ENCODE results near the gene DPEP2.
"Not testable (repeated sequence)": the region's sequence is repeated elsewhere in the genome, so short reads cannot be mapped to it uniquely, and the experiment has no call there.

The DPEP2 gene

DNA sequence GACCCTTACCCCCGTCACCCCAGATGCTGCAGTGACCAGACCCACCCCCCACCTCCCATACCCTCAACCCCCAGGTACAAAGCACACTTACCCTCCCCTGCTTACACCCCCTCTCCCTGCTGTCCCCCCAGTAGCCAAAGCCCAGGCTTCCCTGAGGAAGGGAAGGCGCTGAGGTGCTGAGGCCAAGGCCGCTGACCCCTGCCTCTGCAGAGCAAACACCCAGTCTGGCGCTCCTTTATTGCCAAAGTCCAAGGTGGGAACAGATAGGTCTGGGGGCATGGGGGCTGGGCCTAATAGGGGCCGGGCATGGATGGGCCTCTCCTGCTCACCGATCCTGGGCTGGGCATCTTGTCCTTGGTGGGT lies 56.0 kb downstream of the DPEP2 start:
- H3K4me1 Mint-ChIP-seq (ENCODE audit: low read depth): peaks cover 25% of the 10 kb centered on the region
- H3K4me3 Mint-ChIP-seq: no peak overlapping the region
- H3K27ac Mint-ChIP-seq: no peak overlapping the region
- no peaks in the 10 kb centered on the region for H3K9me3 Mint-ChIP-seq
- H3K27me3 Mint-ChIP-seq: no peaks in the 10 kb centered on the region
- no peaks in the 10 kb centered on the region for H3K36me3 Mint-ChIP-seq (ENCODE audit: low read depth)

GRCh38 chr16:67942510-67943255 lies 56.6 kb downstream of the DPEP2 start:
- Mint-ChIP-seq H3K4me3 (no peak overlapping the region), H3K4me1 (ENCODE audit: low read depth) (peaks cover 25% of the 10 kb centered on the region), H3K27me3 (no peaks in the 10 kb centered on the region), H3K27ac (no peak overlapping the region), H3K9me3 (no peaks in the 10 kb centered on the region), H3K36me3 (ENCODE audit: low read depth) (no peaks in the 10 kb centered on the region)

GRCh38 chr16:67942200-67942509 lies 57.1 kb downstream of the DPEP2 start:
- Mint-ChIP-seq H3K9me3 (no peaks in the 10 kb centered on the region), H3K36me3 (ENCODE audit: low read depth) (no peaks in the 10 kb centered on the region), H3K4me1 (ENCODE audit: low read depth) (peaks cover 29% of the 10 kb centered on the region), H3K27me3 (no peaks in the 10 kb centered on the region), H3K27ac (no peak overlapping the region), H3K4me3 (no peak overlapping the region)

GRCh38 chr16:67941469-67942199 lies 57.6 kb downstream of the DPEP2 start:
- H3K27me3 Mint-ChIP-seq: no peaks in the 10 kb centered on the region
- no peaks in the 10 kb centered on the region for H3K9me3 Mint-ChIP-seq
- no peak overlapping the region for H3K27ac Mint-ChIP-seq
- H3K4me3 Mint-ChIP-seq: no peak overlapping the region
- peaks cover 33% of the 10 kb centered on the region for H3K4me1 Mint-ChIP-seq (ENCODE audit: low read depth)
- no peaks in the 10 kb centered on the region for H3K36me3 Mint-ChIP-seq (ENCODE audit: low read depth)

DNA sequence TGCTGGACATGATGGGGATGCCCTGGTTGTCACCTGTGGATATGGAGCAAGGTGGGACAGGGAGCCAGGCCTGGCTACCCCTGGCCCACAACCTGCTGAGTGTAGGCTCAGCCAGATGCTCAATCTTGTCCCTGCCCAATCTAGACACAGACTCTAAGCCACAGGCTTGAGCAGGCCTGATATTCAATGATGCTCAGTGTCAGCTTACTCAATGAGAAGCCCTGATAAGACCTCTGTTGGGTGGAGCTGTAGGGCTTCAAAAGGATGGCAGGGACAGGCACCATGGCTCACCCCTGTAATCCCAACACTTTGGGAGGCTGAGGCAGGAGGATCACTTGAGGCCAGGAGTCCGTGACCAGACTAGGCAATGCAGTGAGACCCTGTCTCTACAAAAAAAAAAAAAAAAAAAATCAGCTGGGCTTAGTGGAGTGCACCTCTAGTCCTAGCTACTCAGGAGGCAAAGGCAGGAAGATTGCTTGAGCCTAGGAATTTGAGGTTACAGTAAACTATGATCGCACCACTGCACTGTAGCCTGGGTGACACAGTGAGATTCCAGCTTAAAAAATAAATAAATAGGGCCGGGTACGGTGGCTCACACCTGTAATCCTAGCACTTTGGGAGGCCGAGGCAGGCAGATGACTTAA lies 58.7 kb downstream of the DPEP2 start:
- Mint-ChIP-seq H3K4me1 (ENCODE audit: low read depth) (peaks cover 33% of the 10 kb centered on the region), H3K36me3 (ENCODE audit: low read depth) (peaks cover 7% of the 10 kb centered on the region), H3K9me3 (no peaks in the 10 kb centered on the region), H3K27me3 (no peaks in the 10 kb centered on the region), H3K27ac (peak overlapping the region; percentile 75), H3K4me3 (peak overlapping the region; percentile 32)

GRCh38 chr16:67939507-67940445 lies 59.5 kb downstream of the DPEP2 start:
- H3K27ac Mint-ChIP-seq: peak overlapping the region; percentile 75
- peak overlapping the region; percentile 32 for H3K4me3 Mint-ChIP-seq
- H3K27me3 Mint-ChIP-seq: no peaks in the 10 kb centered on the region
- H3K9me3 Mint-ChIP-seq: no peaks in the 10 kb centered on the region
- peaks cover 15% of the 10 kb centered on the region for H3K36me3 Mint-ChIP-seq (ENCODE audit: low read depth)
- H3K4me1 Mint-ChIP-seq (ENCODE audit: low read depth): peaks cover 40% of the 10 kb centered on the region

GRCh38 chr16:67937713-67938112 lies 61.6 kb downstream of the DPEP2 start:
- Mint-ChIP-seq H3K4me3 (peak overlapping the region; percentile 98), H3K36me3 (ENCODE audit: low read depth) (peaks cover 31% of the 10 kb centered on the region)
- not testable (repeated sequence) for H3K27ac Mint-ChIP-seq

More at GRCh38 chr16:67937713-67938112, 61.6 kb downstream of the DPEP2 start:
- H3K27me3 Mint-ChIP-seq, H3K9me3 Mint-ChIP-seq: not testable (repeated sequence)
- H3K4me1 Mint-ChIP-seq (ENCODE audit: low read depth): peaks cover 51% of the 10 kb centered on the region
